Activated naive CD4-positive, alpha-beta T cell (primary cell): ENCODE data around the gene WDR64.
"Not testable (repeated sequence)": the region's sequence is repeated elsewhere in the genome, so short reads cannot be mapped to it uniquely, and the experiment has no call there.

Source experiments
- DNase-seq, 4 experiments: peaks; one replicate each; lab custom pipeline; 2025; lab: John Stamatoyannopoulos, UW

WDR64 gene

DNA sequence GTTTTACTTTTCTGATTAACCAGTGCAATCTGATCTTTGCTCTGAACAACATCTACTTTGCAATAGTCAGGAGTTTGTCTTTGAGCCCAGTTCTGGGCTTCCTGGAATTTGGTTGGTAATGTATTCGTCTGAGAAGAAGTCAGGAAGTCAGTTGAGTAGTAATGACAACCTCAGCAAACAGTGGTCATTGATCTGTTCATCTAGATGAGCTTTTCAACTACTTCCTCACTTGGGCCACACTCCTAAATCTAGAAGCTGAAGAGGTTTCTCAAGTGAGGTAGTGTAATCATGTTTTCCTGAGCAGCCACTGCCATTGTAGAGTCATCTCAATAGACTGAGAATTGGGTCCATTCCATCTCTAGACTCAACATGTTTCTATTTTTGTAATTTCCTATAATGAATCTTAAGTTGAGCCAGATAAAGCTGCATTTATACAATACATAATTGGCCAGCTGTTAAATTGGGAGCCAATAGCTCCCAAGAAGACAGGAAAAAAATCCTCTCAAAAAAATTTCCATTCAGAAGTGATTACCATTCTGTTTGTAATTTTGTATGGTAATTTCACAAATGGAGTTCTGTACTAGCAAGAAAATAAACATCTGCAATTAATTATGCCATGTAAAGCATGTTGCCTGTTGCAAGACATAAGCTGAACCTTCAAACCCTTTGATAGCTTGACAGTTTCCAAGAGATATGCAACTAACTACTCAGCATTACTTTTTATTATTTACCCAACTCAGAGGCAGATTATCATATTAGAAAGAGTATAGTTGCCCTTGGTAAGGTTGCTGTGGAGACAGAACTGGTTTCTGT lies 49.6 kb downstream of the WDR64 start:
- no peak for DNase-seq

DNA sequence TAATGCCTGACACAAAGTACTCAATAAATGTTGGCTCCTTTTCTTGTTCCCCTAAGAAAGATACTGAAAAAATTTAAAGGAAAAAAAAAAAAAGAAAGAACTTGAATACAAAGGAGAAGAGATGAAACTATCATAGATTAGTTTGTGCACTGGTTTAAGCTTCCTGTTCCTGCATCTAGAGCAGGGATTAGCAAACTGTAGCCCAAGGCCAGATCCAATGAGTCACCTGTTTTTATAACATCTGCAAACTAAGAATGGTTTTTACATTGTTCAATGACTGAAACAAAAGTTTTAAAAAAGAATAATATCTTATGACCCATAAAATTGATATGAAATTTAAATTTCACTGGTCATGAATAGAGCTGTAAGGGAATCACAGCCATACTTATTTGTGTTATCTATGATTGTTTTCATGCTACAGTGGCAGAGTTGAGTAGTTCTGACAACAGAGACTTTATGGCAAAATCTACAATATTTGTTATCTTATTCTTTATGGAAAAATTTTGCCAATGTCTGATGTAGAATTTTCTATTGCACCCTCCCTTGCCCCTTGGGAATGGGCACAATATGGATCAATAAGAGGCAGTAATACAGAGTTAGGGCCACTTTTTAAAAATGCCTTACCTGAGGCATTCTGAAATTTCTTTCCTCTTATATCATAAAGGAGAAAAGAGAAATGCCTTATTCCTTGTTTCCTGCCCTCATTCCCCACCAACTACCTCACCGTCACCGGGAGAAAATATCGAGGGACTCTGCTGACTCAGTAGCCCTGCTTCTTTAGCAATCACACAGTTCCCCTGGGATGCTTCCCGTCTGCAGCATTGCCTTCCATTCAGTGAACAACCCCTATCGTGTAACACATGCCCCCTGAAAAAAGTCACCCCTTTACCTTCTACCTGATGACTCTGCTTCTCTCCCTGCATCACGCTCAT lies 50.6 kb downstream of the WDR64 start:
- no peak for DNase-seq

GRCh38 chr1:241703739-241704138 lies 51.7 kb downstream of the WDR64 start:
- not testable (repeated sequence) for DNase-seq

DNA sequence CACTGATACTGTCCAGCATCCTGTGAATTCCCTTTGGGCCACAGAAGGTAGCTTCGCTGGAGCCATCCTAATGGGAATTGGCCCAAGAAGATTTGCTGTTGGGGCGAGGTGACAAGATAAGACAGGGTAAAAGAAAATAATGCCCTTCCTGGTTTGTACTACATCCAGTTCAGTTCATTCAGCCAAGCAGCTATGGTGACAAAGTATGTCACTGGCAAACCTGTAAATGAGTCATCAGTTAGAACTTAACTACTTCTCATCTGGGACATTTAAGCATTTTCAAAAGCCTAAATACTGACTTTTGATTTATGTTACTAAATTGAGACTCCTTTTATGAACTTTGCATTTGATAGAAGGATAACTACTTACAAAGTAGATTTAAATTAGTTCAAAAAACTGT lies 54.2 kb downstream of the WDR64 start:
- DNase-seq = no peak

- no peak for DNase-seq
Observed at GRCh38 chr1:241706967-241707366, 54.9 kb downstream of the WDR64 start.

DNA sequence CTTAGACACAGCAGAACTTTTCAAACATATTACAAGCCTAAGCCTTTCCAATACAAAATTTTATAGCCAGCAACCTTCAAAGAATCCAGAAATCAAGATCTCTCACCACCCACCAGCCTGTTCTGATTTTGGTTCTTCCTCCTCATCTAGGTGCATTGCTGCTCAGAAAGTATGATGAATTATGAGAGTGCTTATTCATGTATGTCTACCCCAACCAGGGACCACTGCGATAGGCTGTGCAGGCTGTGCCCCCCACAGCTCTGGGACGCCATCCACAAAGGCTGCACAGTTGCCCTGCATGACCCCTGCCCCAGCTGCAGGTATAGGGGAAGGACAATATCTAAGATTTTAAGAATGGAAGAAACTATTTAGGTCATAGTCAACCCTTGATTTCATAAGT lies 55.4 kb downstream of the WDR64 start:
- no peak for DNase-seq

DNA sequence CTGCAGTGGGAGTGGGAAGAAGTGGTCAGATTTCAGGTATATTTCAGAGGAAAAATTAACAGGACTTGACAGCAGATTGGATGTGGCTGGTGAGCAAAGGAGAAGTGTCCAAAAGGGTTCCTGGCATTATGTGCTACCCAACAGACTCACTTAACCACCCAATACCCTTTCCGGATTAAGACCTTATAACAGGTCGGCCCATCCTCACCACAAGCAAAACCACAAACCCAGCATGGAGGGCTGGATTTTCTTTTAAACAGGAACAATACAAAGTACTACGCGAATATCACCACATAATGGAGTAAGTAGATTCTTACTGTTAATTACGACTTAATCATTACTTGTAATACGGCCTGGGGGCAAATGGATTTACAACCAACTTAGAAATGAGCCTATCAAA lies 59.2 kb downstream of the WDR64 start:
- no peak for DNase-seq

DNA sequence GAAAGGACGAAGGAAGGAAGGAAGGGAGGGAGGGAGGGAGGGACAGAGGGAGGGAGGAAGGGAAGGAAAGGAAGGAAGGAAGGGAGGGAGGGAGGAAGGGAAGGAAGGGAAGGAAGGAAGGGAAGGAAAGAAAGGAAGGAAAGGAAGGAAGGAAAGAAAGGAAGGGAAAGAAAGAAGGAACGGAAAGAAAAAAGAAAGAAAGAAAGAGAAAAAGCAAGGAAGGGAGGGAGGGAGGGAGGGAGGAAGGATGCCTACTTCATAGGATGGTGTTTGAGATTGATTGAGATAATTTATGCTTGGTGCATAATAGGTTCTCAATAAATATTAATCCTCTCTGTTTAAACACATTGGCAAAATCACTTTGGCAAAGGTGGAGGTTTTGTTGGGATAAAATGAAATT lies 61.2 kb downstream of the WDR64 start:
- no peak for DNase-seq

GRCh38 chr1:241714321-241715218 lies 62.5 kb downstream of the WDR64 start:
- DNase-seq = no peak

GRCh38 chr1:241715435-241715834 lies 63.4 kb downstream of the WDR64 start:
- no peak for DNase-seq

DNA sequence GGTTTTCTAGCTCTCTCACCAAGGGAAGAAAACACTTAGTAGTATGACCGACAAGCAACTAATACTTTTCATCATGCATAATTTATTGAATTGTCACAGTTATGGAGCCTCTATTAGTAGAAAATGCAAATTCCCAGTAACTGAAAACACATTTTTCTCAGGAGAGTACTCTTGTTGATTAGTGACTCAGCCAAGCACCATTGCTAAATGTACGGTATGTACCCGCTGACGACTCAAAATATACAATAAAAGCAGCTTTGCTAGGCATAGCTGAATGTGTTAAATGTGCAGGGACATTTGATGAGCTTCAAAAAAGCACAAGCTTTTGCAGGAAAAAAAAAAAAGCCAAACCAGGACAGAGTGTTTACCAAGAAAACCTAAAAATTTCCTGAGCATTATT lies 63.9 kb downstream of the WDR64 start:
- DNase-seq = no peak

- DNase-seq = no peak
Observed at GRCh38 chr1:241716915-241717656, 65.0 kb downstream of the WDR64 start.

- DNase-seq = no peak
Observed at GRCh38 chr1:241717975-241718374, 65.9 kb downstream of the WDR64 start.

- no peak for DNase-seq
Observed at GRCh38 chr1:241721011-241721410, 68.9 kb downstream of the WDR64 start.

- DNase-seq = no peak
Observed at GRCh38 chr1:241722947-241723346, 70.9 kb downstream of the WDR64 start.

DNA sequence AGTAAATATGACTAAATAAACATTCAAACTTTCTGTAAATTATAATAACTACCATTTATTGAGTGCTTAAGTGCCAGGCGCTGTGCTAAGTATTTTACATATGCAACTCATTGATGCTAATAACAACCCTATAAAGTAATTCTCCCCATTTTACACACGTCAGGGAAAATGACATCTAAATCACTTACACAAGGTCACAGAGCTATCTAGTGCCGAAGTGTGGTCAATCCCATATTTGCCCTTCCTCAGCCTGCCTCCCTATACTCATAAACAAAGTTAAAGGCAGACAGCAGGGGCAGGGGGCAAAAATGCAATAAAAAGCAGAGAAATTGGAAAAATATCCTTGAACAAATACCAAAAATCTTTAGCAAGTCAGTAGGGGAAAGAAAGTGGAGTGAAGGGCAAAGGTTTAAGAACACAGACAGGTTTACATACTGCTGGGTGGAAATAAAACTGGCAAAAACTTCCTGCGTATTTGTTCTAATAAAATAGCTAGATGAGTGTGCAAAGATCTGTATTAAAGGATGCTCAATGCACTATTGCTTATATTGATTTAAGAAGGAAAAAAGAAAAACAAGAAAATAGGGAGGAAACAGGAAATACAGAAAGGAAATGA lies 72.8 kb downstream of the WDR64 start:
- no peak for DNase-seq

DNA sequence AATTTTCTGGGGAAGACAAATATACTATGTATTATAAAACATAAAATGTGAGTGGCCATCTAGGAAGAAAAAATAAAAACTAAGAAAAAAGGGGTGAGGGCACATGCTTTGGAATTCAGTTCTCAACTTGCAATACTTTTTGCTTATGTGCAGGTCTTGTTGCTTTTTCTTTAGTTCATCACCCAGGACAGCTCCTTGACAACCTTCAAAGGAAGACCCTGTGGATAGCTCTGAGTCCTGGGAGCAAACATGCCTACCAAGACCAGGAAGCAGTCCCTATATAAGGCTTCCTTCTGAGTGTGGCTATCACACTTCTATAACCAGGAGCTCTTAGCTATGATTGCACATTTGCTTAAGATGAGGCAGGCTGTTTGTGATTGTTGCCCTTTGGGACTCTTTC lies 78.0 kb downstream of the WDR64 start:
- DNase-seq = no peak

DNA sequence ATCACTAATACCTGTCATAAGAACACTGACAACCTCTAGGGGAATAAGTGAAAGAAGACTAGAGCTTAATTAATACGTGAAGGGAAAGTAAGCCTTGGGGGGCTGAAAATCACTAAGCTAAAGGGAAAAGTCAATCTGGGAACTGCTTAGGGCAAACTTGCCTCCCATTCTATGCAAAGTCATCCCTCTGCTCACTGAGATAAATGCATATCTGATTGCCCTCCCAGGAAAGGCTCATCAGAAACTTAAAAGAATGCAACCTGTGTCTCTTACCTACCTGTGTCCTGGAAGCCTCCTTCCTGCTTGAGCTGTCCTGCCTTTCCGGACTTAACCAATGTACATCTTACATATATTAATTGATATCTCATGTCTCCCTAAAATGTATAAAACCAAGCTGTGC lies 81.8 kb downstream of the WDR64 start:
- no peak for DNase-seq

GRCh38 chr1:241734533-241734932 lies 82.5 kb downstream of the WDR64 start:
- no peak for DNase-seq

DNA sequence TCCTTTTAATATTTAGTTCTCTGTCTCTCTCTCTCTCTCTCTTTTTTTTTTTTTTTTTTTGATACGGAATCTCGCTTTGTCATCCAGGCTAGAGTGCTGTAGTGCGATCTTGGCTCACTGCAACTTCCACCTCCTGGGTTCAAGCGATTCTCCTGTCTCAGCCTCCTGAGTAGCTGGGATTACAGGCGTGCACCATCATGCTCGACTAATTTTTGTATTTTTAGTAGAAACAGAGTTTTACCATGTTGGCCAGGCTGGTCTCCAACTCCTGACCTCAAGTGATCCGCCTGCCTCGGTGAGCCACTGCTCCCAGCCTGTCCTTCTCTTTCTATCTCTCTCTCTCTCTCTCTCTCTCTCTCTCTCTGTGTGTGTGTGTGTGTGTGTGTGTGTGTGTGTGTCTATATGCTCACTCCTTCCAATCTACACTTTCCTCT lies 83.4 kb downstream of the WDR64 start:
- not testable (repeated sequence) for DNase-seq

- DNase-seq = no peak
Observed at GRCh38 chr1:241736387-241736786, 84.3 kb downstream of the WDR64 start.
